CD14-positive monocyte (primary cell): ENCODE results near the gene TMTC2. TPM values are rescaled to one million over a fixed set of nuclear protein-coding genes. Genes with fewer than 3 reads are reported as not detected.

ENCODE experiments used
- DNase-seq, 3 donors: peaks; one replicate each; pipeline ENCODE4 v3.0.0-alpha.2; 2011 to 2022
- H2AFZ ChIP-seq: 2 replicates; pipeline ENCODE4 v1.6.0; 2012; ENCODE audit warnings: mild to moderate bottlenecking, low read depth, low read length, inconsistent platforms; ENCODE audit not compliant: insufficient read depth, poor library complexity, severe bottlenecking
- H3K27ac ChIP-seq, 2 donors: 1 replicate in 1 of 2; 2 replicates in 1 of 2; pipeline ENCODE4 v1.5.1; 2012 to 2013; ENCODE audit warnings: low read length in 2 of 2, control low read depth in 1 of 2, inconsistent platforms in 1 of 2, low read depth in 1 of 2, mild to moderate bottlenecking in 1 of 2
- H3K27me3 ChIP-seq, 2 donors: one replicate each; pipeline versions ENCODE4 v1.6.0 to v1.6.1; 2011 to 2013; ENCODE audit warnings: low read length in 2 of 2; ENCODE audit not compliant: control insufficient read depth in 2 of 2, insufficient read depth in 2 of 2
- H3K36me3 ChIP-seq, 2 donors: replicated peaks in 1 of 2; 1 replicate in 1 of 2; 2 replicates in 1 of 2; pipeline versions ENCODE4 v1.5.1 to v1.6.1; 2012 to 2013; ENCODE audit warnings: low read length in 2 of 2, control low read depth in 1 of 2, inconsistent platforms in 1 of 2, mild to moderate bottlenecking in 1 of 2; ENCODE audit not compliant: insufficient read depth in 2 of 2, control insufficient read depth in 1 of 2
- H3K4me1 ChIP-seq, 2 donors: 1 replicate in 1 of 2; 2 replicates in 1 of 2; pipeline versions ENCODE4 v1.5.1 to v1.6.1; 2012 to 2013; ENCODE audit warnings: low read length in 2 of 2, control low read depth in 1 of 2, inconsistent platforms in 1 of 2, mild to moderate bottlenecking in 1 of 2, moderate library complexity in 1 of 2; ENCODE audit not compliant: insufficient read depth in 2 of 2, control insufficient read depth in 1 of 2
- H3K4me2 ChIP-seq: replicated peaks from 2 replicates; pipeline ENCODE3; 2012; ENCODE audit warnings: low read length, moderate library complexity, mild to moderate bottlenecking; ENCODE audit not compliant: poor library complexity, severe bottlenecking; ENCODE audit errors: extremely low read depth
- H3K4me3 ChIP-seq, 3 experiments: fragments of 200-600 bp in 1 of 3; sonication (generic) in 1 of 3; replicated peaks in 1 of 3; 1 replicate in 2 of 3; 2 replicates in 1 of 3; pipeline ENCODE4 v1.5.1; 2011 to 2013; ENCODE audit warnings: low read length in 3 of 3, mild to moderate bottlenecking in 3 of 3, control low read depth in 2 of 3, low read depth in 2 of 3, inconsistent platforms in 1 of 3, moderate library complexity in 1 of 3
- H3K79me2 ChIP-seq: 2 replicates; pipeline ENCODE4 v1.6.0; 2012; ENCODE audit warnings: mild to moderate bottlenecking, control low read depth, inconsistent platforms, low read length, moderate library complexity; ENCODE audit not compliant: insufficient read depth
- H3K9ac ChIP-seq: 2 replicates; pipeline ENCODE4 v1.6.0; 2017; ENCODE audit warnings: low read length, mild to moderate bottlenecking; ENCODE audit not compliant: insufficient read depth, poor library complexity, severe bottlenecking
- H3K9me3 ChIP-seq, 2 donors: replicated peaks in 1 of 2; 1 replicate in 1 of 2; 2 replicates in 1 of 2; pipeline versions ENCODE4 v1.5.1 to v1.6.1; 2012 to 2013; ENCODE audit warnings: low read length in 2 of 2, control low read depth in 1 of 2; ENCODE audit not compliant: control insufficient read depth in 1 of 2, insufficient read depth in 1 of 2
- H4K20me1 ChIP-seq: 2 replicates; pipeline ENCODE4 v1.6.0; 2012; ENCODE audit warnings: mild to moderate bottlenecking, low read length, control low read depth, moderate library complexity; ENCODE audit not compliant: insufficient read depth
- H3K27ac Mint-ChIP-seq, 7 donors: one replicate each; pipeline ENCODE4 v1.8.0; 2020; ENCODE audit warnings: mild to moderate bottlenecking in 7 of 7, mixed read lengths in 7 of 7, moderate library complexity in 6 of 7, inconsistent platforms in 2 of 7
- H3K27me3 Mint-ChIP-seq, 3 donors: one replicate each; pipeline ENCODE4 v1.8.0; 2021 to 2022; ENCODE audit warnings: low read depth in 3 of 3, mild to moderate bottlenecking in 3 of 3, mixed read lengths in 3 of 3, moderate library complexity in 3 of 3, inconsistent platforms in 1 of 3
- H3K36me3 Mint-ChIP-seq, 2 donors: one replicate each; pipeline ENCODE4 v1.8.0; 2020; ENCODE audit warnings: mixed read lengths in 2 of 2, inconsistent platforms in 1 of 2, mild to moderate bottlenecking in 1 of 2
- H3K4me1 Mint-ChIP-seq: one replicate; pipeline ENCODE4 v1.8.0; 2020; ENCODE audit warnings: mild to moderate bottlenecking, mixed read lengths
- H3K4me3 Mint-ChIP-seq, 2 donors: one replicate each; pipeline ENCODE4 v1.8.0; 2020; ENCODE audit warnings: mild to moderate bottlenecking in 2 of 2, mixed read lengths in 2 of 2, moderate library complexity in 1 of 2
- H3K9me3 Mint-ChIP-seq, 7 donors: one replicate each; pipeline ENCODE4 v1.8.0; 2020 to 2022; ENCODE audit warnings: mixed read lengths in 7 of 7, mild to moderate bottlenecking in 6 of 7, moderate library complexity in 6 of 7, inconsistent platforms in 2 of 7
- CTCF ChIP-seq: fragments of 200-600 bp; IDR thresholded peaks from one replicate; pipeline ENCODE4 v1.8.0; 2022; ENCODE audit warnings: antibody characterized with exemption, mild to moderate bottlenecking
- WGBS: methylation state at CpG from one replicate; pipeline ENCODE4 v1.1.5; 2013; ENCODE audit warnings: missing lambda C conversion rate; ENCODE audit not compliant: insufficient coverage; 5-methylcytosine and 5-hydroxymethylcytosine counted together
- intact Hi-C, 2 donors: fragments of 100-400 bp; cut with micrococcal nuclease; formaldehyde crosslinking; loops; one replicate each; pipeline versions ENCODE4 v1.15.0 to v1.15.1; 2023
- polyA plus RNA-seq, 3 donors: library from polyadenylated mRNA; depleted of rRNA in 1 of 3; unstranded in 2 of 3; stranded (reverse) in 1 of 3; fragments of 300-500 nt in 2 of 3; fragments of >200 nt in 1 of 3; fragmentation: Illumina TruSeq in 2 of 3; gene quantifications; 1 replicate in 2 of 3; 2 replicates in 1 of 3; pipeline ENCODE4 v1.2.3, GENCODE V29; 2012 to 2021

The TMTC2 gene
- polyA plus RNA-seq, 3 donors, result 2.5 to 15.7 (median 3.3) TPM

- no peaks in the 10 kb centered on the region for H3K27me3 Mint-ChIP-seq
These were observed 23.2 kb downstream of the TMTC2 start for GRCh38 chr12:82709794-82710355.

GRCh38 chr12:82710741-82711140, 24.0 kb downstream of the TMTC2 start:
- no peak overlapping the region for H3K27ac ChIP-seq
- H3K36me3 ChIP-seq, result peaks cover 8 to 74% of the 10 kb centered on the region in 2 donors
- WGBS, result no CpG with 5 or more reads among the region's 2 CpGs

More at GRCh38 chr12:82709794-82710355, 23.2 kb downstream of the TMTC2 start:
- Histone ChIP-seq H3K9ac (no peak overlapping the region), H3K79me2 (peaks cover 13% of the 10 kb centered on the region), H3K4me1 (no peaks in the 10 kb centered on the region), H3K9me3 (no peaks in the 10 kb centered on the region), H3K36me3 (peaks cover 8 to 76% of the 10 kb centered on the region in 2 donors), H4K20me1 (peaks cover 18% of the 10 kb centered on the region), H3K27me3 (no peaks in the 10 kb centered on the region), H3K4me3 (no peak overlapping the region), H3K27ac (no peak overlapping the region), H2AFZ (no peak overlapping the region), H3K4me2 (no peak overlapping the region)
- WGBS, result no CpG with 5 or more reads among the region's 2 CpGs
- TF ChIP-seq CTCF, result no peak
- H3K27ac Mint-ChIP-seq, result no peak overlapping the region
- H3K36me3 Mint-ChIP-seq, result peaks cover 60 to 87% of the 10 kb centered on the region in 2 donors
- H3K9me3 Mint-ChIP-seq, result peaks cover 0 to 13% (median 6%) of the 10 kb centered on the region in 7 donors
- no peak overlapping the region for H3K4me3 Mint-ChIP-seq
- intact Hi-C loops, result no loop called here
- no peak for DNase-seq
- peaks cover 25% of the 10 kb centered on the region for H3K4me1 Mint-ChIP-seq

More at GRCh38 chr12:82710741-82711140, 24.0 kb downstream of the TMTC2 start:
- Histone ChIP-seq H3K27me3 (no peaks in the 10 kb centered on the region), H3K9me3 (no peaks in the 10 kb centered on the region), H3K4me2 (no peak overlapping the region), H4K20me1 (peaks cover 18% of the 10 kb centered on the region), H3K79me2 (peaks cover 13% of the 10 kb centered on the region), H3K9ac (no peak overlapping the region), H3K4me3 (no peak overlapping the region), H2AFZ (no peak overlapping the region), H3K4me1 (no peaks in the 10 kb centered on the region)
- Mint-ChIP-seq H3K27me3 (no peaks in the 10 kb centered on the region), H3K36me3 (peaks cover 55 to 80% of the 10 kb centered on the region in 2 donors), H3K4me3 (no peak overlapping the region), H3K4me1 (peaks cover 25% of the 10 kb centered on the region), H3K9me3 (peaks cover 0 to 13% (median 6%) of the 10 kb centered on the region in 7 donors), H3K27ac (no peak overlapping the region)
- TF ChIP-seq CTCF, result no peak
- intact Hi-C loops, result no loop called here
- DNase-seq, result no peak
